Spleen (tissue), 11 donors: ENCODE data around the gene PCCA. TPM values are rescaled to one million over a fixed set of nuclear protein-coding genes. Genes with fewer than 3 reads are reported as not detected.

ENCODE experiments used
- DNase-seq: peaks from one replicate; pipeline ENCODE4 v3.0.0-alpha.2; 2020
- H3K27ac ChIP-seq, 8 donors: fragments of 200-600 bp; sonication (generic) in 7 of 8; 1 replicate in 4 of 8; 2 replicates in 4 of 8; pipeline versions ENCODE4 v1.5.0 to v1.8.0; 2016 to 2021; ENCODE audit warnings: inconsistent platforms in 4 of 8, mild to moderate bottlenecking in 4 of 8, moderate library complexity in 1 of 8
- H3K27me3 ChIP-seq, 7 donors: fragments of 200-600 bp; sonication (generic) in 6 of 7; replicated peaks in 1 of 7; 1 replicate in 4 of 7; 2 replicates in 3 of 7; pipeline versions ENCODE4 v1.5.0 to v1.8.0; 2016 to 2021; ENCODE audit warnings: inconsistent platforms in 3 of 7, mild to moderate bottlenecking in 1 of 7
- H3K36me3 ChIP-seq, 6 donors: fragments of 200-600 bp; sonication (generic) in 5 of 6; 1 replicate in 4 of 6; 2 replicates in 2 of 6; pipeline versions ENCODE4 v1.5.0 to v1.8.0; 2016 to 2021; ENCODE audit warnings: inconsistent platforms in 2 of 6
- H3K4me1 ChIP-seq, 6 donors: fragments of 200-600 bp; sonication (generic) in 5 of 6; 1 replicate in 3 of 6; 2 replicates in 3 of 6; pipeline versions ENCODE4 v1.5.0 to v1.8.0; 2016 to 2021; ENCODE audit warnings: inconsistent platforms in 3 of 6
- H3K4me3 ChIP-seq, 8 donors: fragments of 200-600 bp; sonication (generic) in 7 of 8; 1 replicate in 4 of 8; 2 replicates in 4 of 8; pipeline versions ENCODE4 v1.5.0 to v1.8.0; 2016 to 2021; ENCODE audit warnings: inconsistent platforms in 4 of 8, mild to moderate bottlenecking in 4 of 8, moderate library complexity in 2 of 8
- H3K9me3 ChIP-seq, 8 donors: fragments of 200-600 bp; sonication (generic) in 7 of 8; 1 replicate in 4 of 8; 2 replicates in 4 of 8; pipeline versions ENCODE4 v1.5.0 to v1.8.0; 2016 to 2021; ENCODE audit warnings: inconsistent platforms in 4 of 8
- POLR2A ChIP-seq, 3 donors: fragments of 450-650 bp; IDR thresholded peaks; one replicate each; pipeline ENCODE4 v1.5.1; 2017; ENCODE audit warnings: antibody characterized with exemption in 3 of 3, mild to moderate bottlenecking in 1 of 3
- POLR2AphosphoS5 ChIP-seq, 3 donors: sonication (generic); formaldehyde crosslinking; IDR thresholded peaks; one replicate each; pipeline ENCODE4 v1.5.1; 2017; ENCODE audit warnings: antibody characterized with exemption in 3 of 3
- WGBS, 5 donors: extraction: QIAGEN DNeasy Blood & Tissue Kit in 3 of 5; methylation state at CpG; one replicate each; pipeline versions ENCODE4 v1.1.5 to v1.1.7; 2013 to 2018; 5-methylcytosine and 5-hydroxymethylcytosine counted together
- intact Hi-C: fragments of 100-400 bp; cut with DNase I; formaldehyde crosslinking; loops from one replicate; pipeline ENCODE4 v1.15.0; 2023; ENCODE audit warnings: low total_unique reads
- polyA plus RNA-seq, 3 donors: library from polyadenylated mRNA; stranded (reverse); fragments of 200-250 nt; gene quantifications; one replicate each; pipeline ENCODE4 v1.2.1, GENCODE V29; 2013
- total RNA-seq, 7 donors: library from RNA; depleted of rRNA in 3 of 7; stranded (reverse); fragments of >200 nt in 3 of 7; fragmentation: NEBNext Ultra II Directional in 4 of 7; extraction: Animal tissue kit (Norgen Biotek cat#: 25700) in 4 of 7; gene quantifications; one replicate each; pipeline versions ENCODE4 v1.1.0 to v1.2.1, GENCODE V29; 2016 to 2021
- TF ChIP-seq, protein P1 (sequence below), 11 experiments: fragments of 200-600 bp in 7 of 11; fragments of 450-650 bp in 4 of 11; sonication (generic) in 4 of 11; IDR thresholded peaks in 8 of 11; conservative IDR thresholded peaks in 3 of 11; 1 replicate in 7 of 11; 2 replicates in 4 of 11; pipeline versions ENCODE4 v1.4.0 to v1.8.0; 2016 to 2021; ENCODE audit warnings: antibody characterized with exemption in 11 of 11, inconsistent platforms in 4 of 11, mild to moderate bottlenecking in 1 of 11
- donor health status: healthy with polysubstance abuse.
- donor health status: DM: no; HTN: no; CAD: no; lungs with moderate emphysema.
- donor health status: DM: no; HTN: no; CAD: no.
- donor health status: Bipolar disorder and iron deficiency.
- donor health status: healthy.
- donor health status: DM: no; HTN: no; CAD: no.
- donor health status: DM: yes; HTN: yes; CAD: no.

PCCA gene
- total and polyA plus RNA-seq, 10 donors: 9.3 to 54.9 (median 43.9) TPM

- Histone ChIP-seq H3K27me3 (no peaks in the 10 kb centered on the region), H3K4me3 (no peak overlapping the region), H3K4me1 (no peaks in the 10 kb centered on the region), H3K27ac (no peak overlapping the region), H3K36me3 (peaks cover 0 to 58% (median 6%) of the 10 kb centered on the region in 6 donors), H3K9me3 (no peaks in the 10 kb centered on the region)
- intact Hi-C loops: no loop called here
- TF ChIP-seq POLR2AphosphoS5 (IDR thresholded peaks at IDR 0.05): no peak
- TF ChIP-seq, protein P1, sequence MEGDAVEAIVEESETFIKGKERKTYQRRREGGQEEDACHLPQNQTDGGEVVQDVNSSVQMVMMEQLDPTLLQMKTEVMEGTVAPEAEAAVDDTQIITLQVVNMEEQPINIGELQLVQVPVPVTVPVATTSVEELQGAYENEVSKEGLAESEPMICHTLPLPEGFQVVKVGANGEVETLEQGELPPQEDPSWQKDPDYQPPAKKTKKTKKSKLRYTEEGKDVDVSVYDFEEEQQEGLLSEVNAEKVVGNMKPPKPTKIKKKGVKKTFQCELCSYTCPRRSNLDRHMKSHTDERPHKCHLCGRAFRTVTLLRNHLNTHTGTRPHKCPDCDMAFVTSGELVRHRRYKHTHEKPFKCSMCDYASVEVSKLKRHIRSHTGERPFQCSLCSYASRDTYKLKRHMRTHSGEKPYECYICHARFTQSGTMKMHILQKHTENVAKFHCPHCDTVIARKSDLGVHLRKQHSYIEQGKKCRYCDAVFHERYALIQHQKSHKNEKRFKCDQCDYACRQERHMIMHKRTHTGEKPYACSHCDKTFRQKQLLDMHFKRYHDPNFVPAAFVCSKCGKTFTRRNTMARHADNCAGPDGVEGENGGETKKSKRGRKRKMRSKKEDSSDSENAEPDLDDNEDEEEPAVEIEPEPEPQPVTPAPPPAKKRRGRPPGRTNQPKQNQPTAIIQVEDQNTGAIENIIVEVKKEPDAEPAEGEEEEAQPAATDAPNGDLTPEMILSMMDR (IDR thresholded peaks at IDR 0.05 in 8 of 11, conservative IDR thresholded peaks at IDR 0.05 in 3 of 11): no peak
- no peak for TF ChIP-seq POLR2A (IDR thresholded peaks at IDR 0.05)
- WGBS, 5 donors: 95 to 96% (median 95%) methylated on average over 6 of the region's 6 CpGs
- DNase-seq: no peak
Measured at GRCh38 chr13:100154842-100155416, 66.0 kb downstream of the PCCA start.

DNA sequence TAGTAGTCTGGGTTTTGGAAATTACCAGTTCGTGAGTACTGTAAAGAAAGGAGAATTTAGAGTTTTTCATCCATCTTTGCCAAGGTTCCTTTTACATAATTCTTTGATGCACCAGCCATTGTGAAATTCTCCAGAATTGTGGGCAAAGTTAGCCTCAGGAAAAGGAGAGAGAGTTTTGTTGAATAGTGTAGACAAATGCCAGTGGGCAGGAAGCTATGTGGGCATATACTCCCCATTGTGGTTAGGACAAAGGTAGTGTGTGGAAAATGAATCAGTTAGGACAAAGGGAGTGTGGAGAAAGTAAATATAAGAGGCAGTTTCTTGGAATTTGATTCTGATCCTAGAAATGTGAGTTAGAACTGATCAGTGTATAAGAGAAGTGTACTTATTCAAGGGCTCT, 67.9 kb downstream of the PCCA start:
- Histone ChIP-seq H3K36me3 (peaks cover 0 to 45% (median 5%) of the 10 kb centered on the region in 6 donors), H3K9me3 (no peaks in the 10 kb centered on the region), H3K4me1 (no peaks in the 10 kb centered on the region), H3K27ac (no peak overlapping the region), H3K4me3 (no peak overlapping the region), H3K27me3 (no peaks in the 10 kb centered on the region)
- TF ChIP-seq POLR2A (IDR thresholded peaks at IDR 0.05) (no peak), POLR2AphosphoS5 (IDR thresholded peaks at IDR 0.05) (no peak)
- TF ChIP-seq, protein P1 (IDR thresholded peaks at IDR 0.05 in 8 of 11, conservative IDR thresholded peaks at IDR 0.05 in 3 of 11): no peak
- intact Hi-C loops: no loop called here
- DNase-seq: no peak
- 64 to 92% (median 83%) methylated on average over 1 of the region's 1 CpG for WGBS, 5 donors

DNA sequence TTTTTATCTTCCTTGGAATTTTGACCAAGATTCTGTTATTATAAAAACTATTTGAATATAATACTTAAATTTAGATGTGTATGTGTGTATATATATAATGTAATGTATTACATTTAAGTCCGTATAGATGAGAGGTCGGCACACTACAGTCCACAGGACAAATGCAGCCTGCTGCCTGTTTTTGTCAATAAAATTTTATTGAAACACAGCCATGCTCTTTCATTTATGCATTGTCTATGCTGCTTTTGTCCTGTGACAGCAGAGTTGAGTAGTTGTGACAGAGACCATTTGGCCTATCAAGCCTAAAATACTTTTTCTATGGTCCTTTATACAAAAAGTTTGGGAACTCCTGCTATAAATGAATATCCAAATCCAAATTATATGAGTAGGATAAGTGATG, 69.7 kb downstream of the PCCA start:
- Histone ChIP-seq H3K27ac (no peak overlapping the region), H3K4me3 (no peak overlapping the region), H3K27me3 (no peaks in the 10 kb centered on the region), H3K9me3 (no peaks in the 10 kb centered on the region), H3K36me3 (peaks cover 0 to 45% (median 5%) of the 10 kb centered on the region in 6 donors), H3K4me1 (no peaks in the 10 kb centered on the region)
- no peak for DNase-seq
- no peak for TF ChIP-seq POLR2AphosphoS5 (IDR thresholded peaks at IDR 0.05)
- no peak for TF ChIP-seq POLR2A (IDR thresholded peaks at IDR 0.05)
- TF ChIP-seq, protein P1 (IDR thresholded peaks at IDR 0.05 in 8 of 11, conservative IDR thresholded peaks at IDR 0.05 in 3 of 11): no peak
- WGBS, 5 donors: 73 to 100% (median 94%) methylated on average over 2 of the region's 2 CpGs
- intact Hi-C loops: no loop called here

DNA sequence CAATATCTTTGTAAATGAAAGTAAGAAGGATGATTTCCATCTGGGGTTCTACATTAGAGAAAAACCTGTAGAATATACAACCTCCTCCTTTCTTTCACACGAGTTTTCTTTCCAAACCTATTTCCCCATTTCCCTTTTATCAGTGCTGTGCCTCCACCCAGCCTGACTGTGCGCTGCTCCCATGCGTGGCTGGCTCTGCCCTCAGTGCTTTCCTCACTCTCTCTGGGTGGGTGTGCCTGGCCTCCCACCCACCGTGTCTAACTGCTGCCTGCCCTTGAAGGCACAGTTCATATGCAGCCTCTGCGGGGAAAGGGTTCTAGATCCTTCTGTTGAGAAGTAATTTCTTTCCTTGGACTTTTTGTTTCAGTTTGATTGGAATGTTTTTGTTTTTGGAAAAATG, 70.7 kb downstream of the PCCA start:
- DNase-seq: no peak

More for the DNA sequence above, 70.7 kb downstream of the PCCA start:
- 74 to 94% (median 88%) methylated on average over 5 of the region's 5 CpGs for WGBS, 5 donors
- intact Hi-C loops: no loop called here
- peaks cover 0 to 44% (median 5%) of the 10 kb centered on the region in 6 donors for H3K36me3 ChIP-seq
- TF ChIP-seq POLR2AphosphoS5 (IDR thresholded peaks at IDR 0.05): no peak
- TF ChIP-seq, protein P1 (IDR thresholded peaks at IDR 0.05 in 8 of 11, conservative IDR thresholded peaks at IDR 0.05 in 3 of 11): no peak
- TF ChIP-seq POLR2A (IDR thresholded peaks at IDR 0.05): no peak
- no peak overlapping the region for H3K4me3 ChIP-seq
- H3K27ac ChIP-seq: no peak overlapping the region
- H3K4me1 ChIP-seq: no peaks in the 10 kb centered on the region
- H3K9me3 ChIP-seq: no peaks in the 10 kb centered on the region
- H3K27me3 ChIP-seq: no peaks in the 10 kb centered on the region
